Right lung (tissue), 5 donors: ENCODE results near the gene PLEKHH3. TPM values are rescaled to one million over a fixed set of nuclear protein-coding genes. Genes with fewer than 3 reads are reported as not detected.
"Not testable (repeated sequence)": the region's sequence is repeated elsewhere in the genome, so short reads cannot be mapped to it uniquely, and the experiment has no call there.

ENCODE experiments used
- DNase-seq, 2 donors: peaks; one replicate each; pipeline ENCODE4 v3.0.0-alpha.2; 2013
- polyA plus RNA-seq, 5 donors: library from polyadenylated mRNA; unstranded; fragments of 120-200 nt; gene quantifications; one replicate each; pipeline versions ENCODE4 v1.2.1 to v1.2.3, GENCODE V29; 2013; ENCODE audit warnings: inconsistent platforms in 1 of 5, low replicate concordance in 1 of 5; ENCODE audit not compliant: insufficient read length in 5 of 5, insufficient read depth in 1 of 5

Gene PLEKHH3
- polyA plus RNA-seq, 5 donors = 23.9 to 58.4 (median 34.9) TPM

GRCh38 chr17:42673266-42673884, 3.4 kb downstream of the PLEKHH3 start:
- DNase-seq = no peak

DNA sequence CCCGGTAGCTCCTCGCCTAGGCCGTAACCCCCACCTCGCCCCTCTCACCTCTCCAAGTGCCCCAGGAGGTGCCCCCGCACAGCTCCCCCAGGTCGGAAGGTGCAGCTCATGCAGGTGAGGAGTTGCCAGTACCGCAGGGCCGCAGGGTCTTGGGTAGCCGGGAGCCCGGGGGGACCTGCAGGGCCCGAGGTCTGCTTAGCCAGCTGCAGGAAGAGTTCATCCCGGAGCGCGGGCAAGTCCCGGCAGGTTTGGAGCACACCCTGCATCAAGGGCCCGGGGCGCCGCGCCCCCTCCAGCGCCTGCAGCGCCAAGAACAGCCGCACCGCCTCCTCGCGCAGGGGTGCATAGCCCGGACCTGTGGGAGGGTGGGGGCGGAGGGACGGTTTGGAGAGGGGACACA, 4.8 kb downstream of the PLEKHH3 start:
- DNase-seq = no peak

GRCh38 chr17:42670789-42671657, 5.8 kb downstream of the PLEKHH3 start:
- no peak for DNase-seq

DNA sequence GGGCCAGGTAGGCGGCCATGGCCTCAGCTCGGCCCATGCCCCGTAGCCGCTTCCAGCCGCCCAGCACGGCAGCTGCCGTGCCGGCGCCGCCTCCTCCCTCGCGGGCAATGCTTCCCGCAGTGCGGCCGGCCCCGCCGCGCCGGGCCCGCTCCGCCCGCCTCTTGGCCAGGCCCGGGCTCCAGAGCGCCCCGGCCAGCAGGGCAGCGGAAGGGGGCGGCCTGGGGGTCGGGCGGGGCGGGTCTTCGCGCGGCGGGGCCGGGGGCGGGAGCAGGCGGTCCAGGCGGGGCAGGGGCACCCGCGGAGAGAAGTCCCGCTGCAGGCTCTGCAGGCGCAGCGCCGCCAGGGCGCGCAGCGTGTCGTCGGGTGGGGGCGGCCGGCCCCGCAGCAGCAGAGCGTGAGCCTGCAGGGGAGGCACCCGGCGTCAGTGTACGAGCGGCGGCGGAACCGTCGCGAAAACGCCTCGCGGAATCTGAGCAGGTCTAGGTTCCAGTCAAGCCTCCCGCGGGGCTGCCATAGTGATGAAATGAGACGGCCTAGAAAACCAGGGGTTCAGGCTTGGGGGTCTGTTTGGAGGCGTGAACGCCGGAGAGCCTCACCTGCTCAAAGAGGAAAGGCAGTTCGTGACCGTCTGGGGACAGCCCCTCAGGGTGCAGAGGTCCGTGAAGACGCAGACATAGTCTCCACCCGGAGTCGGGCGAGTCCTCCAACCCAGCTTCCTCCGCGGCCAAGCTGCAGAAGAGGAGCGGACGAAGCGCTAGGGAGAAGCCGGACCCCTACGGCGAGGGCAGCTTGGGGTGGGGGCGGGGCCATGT, 6.6 kb downstream of the PLEKHH3 start:
- DNase-seq = no peak

- DNase-seq = no peak
These were observed 7.2 kb downstream of the PLEKHH3 start for GRCh38 chr17:42669705-42669976.

DNA sequence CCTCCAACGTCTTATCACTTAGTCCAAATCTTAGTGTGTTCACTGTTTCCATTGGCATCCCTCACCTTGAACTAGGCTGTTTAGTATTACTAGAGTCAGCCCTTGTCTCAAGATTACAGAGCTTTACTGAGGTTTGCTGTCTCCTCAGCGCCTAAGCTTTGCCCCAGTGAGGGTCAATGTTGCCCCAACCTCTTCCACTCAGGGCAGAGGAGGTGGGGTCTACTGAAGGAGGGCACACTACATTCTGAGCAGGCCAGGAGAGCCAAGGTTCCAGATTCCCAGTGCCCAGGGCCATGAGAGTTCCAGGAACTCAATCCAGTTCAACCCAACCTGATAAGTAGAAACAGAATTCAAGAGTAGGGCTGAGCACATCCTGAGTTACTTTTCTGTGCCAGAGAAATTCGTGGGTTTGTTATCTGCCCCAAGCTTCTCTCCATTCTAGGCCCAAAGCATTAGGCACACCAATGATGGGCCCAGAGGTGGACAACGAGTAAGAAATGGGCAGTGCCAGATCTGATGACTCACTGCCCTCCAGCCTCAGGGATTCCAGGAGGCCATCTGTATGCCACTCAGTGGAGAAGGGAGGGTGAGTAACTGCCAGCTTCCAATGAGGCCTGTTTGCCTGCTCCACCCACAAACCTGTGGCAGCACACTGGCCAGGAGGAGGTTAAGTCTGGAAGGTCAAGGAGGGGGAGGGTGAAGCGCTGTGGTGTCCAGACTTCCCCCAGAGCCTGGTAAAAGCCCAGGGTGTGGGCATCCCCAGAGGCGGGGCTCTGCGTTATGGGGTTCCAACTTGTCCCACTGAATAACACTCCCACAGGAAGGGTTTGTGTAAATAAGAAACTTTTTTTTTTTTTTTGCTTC, 9.5 kb downstream of the PLEKHH3 start:
- DNase-seq = no peak

DNA sequence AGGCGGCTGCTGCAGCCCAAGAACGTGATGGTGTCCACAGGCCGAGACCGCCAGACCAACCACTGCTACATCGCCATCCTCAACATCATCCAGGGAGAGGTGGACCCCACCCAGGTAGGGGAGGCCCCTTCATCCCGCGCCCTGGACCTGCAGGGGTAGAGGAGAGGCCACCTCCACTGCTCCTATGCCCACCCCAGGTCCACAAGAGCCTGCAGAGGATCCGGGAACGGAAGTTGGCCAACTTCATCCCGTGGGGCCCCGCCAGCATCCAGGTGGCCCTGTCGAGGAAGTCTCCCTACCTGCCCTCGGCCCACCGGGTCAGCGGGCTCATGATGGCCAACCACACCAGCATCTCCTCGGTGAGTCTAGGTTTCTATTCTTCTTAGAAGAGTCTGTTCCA, 10.7 kb downstream of the PLEKHH3 start:
- DNase-seq = not testable (repeated sequence)

DNA sequence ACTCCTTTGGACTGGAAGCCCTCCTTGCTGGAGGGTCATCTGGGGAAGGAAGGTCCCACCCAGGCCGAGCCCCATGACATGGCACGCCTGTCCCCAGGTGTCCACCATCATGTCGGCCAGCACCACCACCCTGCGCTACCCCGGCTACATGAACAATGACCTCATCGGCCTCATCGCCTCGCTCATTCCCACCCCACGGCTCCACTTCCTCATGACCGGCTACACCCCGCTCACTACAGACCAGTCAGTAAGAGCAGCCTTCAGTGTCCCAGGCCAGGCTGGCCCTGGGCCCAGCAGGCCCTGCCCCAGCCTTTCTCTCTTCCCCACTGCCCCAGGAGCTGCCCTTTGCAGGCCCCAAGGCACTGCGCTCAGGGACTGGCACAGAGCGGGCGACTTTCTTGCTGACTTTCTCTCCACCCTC, 11.2 kb downstream of the PLEKHH3 start:
- no peak for DNase-seq

DNA sequence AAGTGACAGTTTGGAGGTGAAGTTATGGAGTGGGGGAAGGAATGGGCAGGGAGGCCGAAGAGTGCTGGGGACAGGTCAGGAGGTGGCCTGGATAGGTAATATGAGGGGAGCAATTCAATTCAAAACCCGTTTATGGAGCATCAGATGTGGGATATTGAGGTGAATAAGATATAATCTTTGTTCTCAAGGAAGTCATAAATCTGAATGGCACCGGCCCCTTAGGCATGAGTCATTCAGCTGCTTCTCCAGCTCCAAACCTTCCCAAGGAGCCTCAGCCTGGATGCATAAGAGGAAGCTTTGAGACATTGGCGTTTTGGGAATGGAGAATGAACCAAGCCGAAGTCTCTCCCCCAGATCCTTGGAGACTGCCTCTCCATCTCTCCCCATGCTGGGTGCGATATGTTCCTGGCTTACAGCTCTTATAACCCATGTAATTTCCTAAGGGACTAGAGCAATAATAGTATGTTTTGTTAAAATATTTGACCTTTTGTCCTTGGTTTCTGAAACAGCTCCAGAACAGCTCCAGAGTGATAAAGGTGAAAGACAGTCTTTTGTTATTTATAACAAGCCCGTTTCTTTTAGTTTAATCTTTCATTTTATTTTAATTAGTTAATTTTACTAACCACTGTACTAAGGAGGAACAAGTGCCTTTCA, 16.0 kb downstream of the PLEKHH3 start:
- no peak for DNase-seq

DNA sequence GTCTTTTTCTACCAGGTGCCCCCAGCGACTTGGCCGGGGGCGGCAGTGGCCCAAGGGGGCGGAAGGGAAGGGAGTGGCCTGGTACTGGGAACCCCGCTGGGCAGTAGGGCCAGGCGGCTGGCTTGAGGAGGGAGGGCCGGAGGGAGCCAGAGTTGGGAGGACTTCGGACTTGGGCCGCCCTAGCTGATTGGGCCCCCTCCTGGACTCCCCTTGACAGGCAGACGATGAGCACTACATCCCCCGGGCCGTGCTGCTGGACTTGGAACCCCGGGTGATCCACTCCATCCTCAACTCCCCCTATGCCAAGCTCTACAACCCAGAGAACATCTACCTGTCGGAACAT, 16.9 kb downstream of the PLEKHH3 start:
- DNase-seq = not testable (repeated sequence)

DNA sequence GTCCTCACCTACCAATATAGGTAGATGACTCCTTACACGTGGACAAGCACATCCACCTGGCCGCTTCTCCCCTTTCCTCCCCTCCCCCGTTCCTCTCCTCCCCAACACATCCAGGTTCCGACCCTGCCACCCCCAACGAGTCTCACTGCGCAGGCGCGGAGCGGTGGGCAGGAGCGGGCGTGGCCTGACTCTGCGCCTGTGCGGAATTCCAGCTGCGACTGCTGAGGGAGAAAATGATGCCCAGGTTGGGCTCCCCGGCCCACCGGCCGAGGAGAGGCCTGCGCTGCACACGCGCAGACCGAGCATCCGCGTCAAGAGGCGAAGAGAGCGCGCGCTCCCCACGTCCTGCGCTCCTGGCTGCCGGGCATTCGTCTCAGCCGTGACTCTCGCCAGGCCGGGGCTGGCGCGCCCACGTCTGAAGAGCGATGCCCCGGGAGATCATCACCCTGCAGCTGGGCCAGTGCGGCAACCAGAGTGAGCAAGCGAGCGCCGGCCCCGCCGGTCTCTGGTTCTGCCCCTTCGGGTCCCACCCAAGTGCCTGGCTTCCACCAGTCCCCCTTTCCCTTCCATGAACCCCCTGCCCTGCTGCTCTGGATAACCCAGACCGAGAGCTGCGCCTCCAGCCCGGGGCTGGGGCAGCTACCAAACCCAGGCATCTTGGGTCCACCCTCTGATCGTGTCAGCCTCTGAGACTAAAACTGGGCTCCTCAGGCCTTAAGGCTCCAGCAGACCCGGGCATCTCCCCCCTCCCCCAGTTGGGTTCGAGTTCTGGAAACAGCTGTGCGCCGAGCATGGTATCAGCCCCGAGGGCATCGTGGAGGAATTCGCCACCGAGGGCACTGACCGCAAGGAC, 17.5 kb downstream of the PLEKHH3 start, which contains the start of gene TUBG2:
TUBG2 (plus strand) TSS at position 206 of the 853 bp plus-strand sequence; CDS start at position 426, 220 bp downstream.
- peak; percentile 88 to 90 for DNase-seq

- DNase-seq = no peak
These were observed 18.8 kb downstream of the PLEKHH3 start for GRCh38 chr17:42657824-42658588.

- no peak for DNase-seq
These were observed 21.3 kb downstream of the PLEKHH3 start for GRCh38 chr17:42655528-42655927.

DNA sequence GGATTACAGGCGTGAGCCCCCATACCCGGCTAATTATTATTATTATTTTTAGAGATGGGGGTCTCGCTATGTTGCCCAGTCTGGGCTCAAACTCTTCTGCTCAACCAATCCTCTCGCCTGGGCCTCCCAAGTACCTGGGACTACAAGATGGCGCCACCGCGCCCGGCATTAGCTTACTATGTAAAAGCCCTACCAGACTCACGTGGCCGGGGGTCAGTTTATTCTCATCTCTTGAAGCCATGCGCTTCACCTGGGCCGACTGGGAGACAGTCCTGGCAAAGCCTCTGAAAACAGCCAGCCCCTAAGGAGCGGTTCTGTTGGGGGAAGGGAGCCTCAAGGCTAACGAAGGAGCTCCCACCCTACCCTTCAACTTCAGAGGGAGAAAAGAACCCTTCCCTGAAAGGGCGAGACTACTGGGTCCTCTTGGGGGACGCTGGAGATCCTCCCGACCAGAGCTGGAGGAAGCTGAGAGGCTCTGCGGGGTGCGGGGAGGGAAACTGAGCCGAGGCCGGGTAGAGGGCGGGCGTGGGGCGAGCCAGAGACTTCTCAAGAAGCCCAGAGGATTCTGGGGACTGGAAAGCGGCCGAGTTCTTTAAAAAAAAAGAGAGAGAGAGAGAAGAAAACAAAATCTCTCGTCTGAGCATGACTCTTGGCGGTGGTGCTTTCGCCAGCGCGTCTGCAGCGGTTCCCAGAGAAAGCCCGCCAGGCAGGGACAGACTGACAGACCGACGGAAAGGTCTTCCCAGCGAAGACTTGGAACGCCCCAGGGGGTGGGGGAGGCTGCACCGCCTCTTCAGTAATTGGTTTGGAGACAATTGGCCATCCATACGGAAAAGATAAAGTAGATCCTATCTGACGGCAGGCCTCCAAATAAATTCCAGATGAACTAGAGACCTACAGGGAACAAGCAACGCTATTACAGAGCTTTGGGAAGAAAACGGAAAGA, 23.3 kb downstream of the PLEKHH3 start:
- peak; percentile 77 to 86 for DNase-seq

- no peak for DNase-seq
These were observed 25.4 kb downstream of the PLEKHH3 start for GRCh38 chr17:42651392-42651791.

- no peak for DNase-seq
These were observed 29.0 kb downstream of the PLEKHH3 start for GRCh38 chr17:42647778-42648177.

DNA sequence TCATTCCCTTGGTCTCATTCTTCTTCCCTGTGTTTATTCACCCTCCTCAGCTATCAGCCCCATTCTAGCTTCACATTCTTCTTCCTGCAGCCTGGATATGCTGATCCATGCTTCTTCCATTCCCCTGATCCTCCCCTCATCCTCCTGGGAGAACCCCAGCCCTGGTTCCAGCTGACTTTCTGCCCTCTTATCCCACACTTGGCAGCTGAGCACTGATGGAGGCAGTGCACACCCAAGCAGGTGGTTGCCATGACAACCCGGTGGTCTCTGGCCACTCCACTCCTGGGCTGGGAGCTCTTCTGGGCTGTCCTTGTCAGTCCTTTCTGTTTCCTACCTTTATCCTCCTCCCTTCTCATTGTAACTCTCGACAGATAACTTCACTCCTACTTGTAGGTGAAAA, 34.5 kb downstream of the PLEKHH3 start:
- no peak for DNase-seq

- DNase-seq = no peak
These were observed 36.7 kb downstream of the PLEKHH3 start for GRCh38 chr17:42640121-42640520.
